Dedifferentiated amniotic fluid mesenchymal stem cell (primary cell): Measurements from ENCODE around the gene MRPL9.

Experiments
- DNase-seq: peaks from one replicate; pipeline ENCODE4 v3.0.0-alpha.2; 2016; ENCODE audit errors: extremely low spot score

Gene MRPL9

GRCh38 chr1:151762941-151763921, at the start of gene MRPL9:
MRPL9 (minus strand) TSS chr1:151763496; CDS start chr1:151763479, 17 bp downstream.
- DNase-seq = peak; percentile 62

- no peak for DNase-seq
These were observed 47.9 kb upstream of the MRPL9 start for GRCh38 chr1:151811181-151811580.

DNA sequence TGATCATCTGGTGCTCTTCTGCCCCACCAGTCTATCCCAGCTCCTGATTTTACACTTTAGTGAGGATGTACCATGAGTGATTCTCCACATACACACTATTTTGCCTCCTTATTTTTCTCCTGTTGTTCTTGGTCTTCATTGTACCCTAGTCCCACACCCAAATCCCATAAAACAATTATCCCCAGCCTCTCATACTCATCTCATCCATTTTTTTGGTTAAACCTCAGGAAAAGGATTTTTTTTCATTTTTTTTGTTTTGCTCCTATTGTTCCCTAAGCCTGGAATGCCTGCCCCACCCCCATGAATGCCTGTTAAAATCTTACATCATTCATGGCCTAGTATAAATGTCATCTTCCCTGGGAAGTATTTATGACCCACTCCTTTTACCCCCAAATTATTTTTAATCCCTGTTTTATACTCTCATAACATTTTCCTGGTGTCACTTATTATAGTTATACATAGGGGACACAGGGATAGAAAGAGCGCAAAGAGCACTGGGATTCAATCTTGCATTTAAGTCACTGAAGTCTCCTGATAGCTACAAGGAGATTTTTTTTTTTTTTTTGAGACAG, 46.8 kb upstream of the MRPL9 start:
- DNase-seq = no peak

DNA sequence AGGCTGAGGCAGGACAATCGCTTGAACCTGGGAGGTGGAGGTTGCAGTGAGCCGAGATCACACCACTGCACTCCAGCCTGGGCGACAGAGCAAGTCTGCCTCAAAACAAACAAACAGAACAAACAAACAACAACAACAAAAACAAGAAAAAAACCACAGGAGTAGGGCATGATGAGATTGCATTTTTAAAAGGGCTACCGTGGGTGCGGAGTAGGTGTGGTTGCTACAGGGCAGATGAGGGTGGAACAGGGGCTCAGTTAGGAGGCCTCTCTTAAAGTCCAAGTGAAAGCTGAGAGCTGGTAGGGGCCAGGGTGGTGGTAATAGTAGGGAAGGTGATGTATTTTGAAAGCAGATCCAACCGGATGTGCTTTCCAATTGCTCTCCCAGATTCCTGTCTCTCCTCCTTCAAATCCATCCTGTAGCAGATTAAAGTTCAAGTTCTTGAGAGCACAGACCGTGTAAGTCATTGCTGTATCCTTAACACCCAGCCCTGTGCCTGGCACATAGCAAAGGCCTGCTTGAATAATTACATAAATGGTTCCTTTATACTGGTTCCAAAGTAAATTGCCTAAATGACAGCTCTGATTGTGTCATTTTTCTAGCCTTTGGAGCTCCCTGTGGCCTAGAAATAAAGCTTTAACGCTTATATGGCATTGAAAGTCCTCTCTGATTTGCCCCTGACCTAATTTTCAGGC, 46.1 kb upstream of the MRPL9 start:
- DNase-seq = no peak

- no peak for DNase-seq
These were observed 44.5 kb upstream of the MRPL9 start for GRCh38 chr1:151807766-151808165.

DNA sequence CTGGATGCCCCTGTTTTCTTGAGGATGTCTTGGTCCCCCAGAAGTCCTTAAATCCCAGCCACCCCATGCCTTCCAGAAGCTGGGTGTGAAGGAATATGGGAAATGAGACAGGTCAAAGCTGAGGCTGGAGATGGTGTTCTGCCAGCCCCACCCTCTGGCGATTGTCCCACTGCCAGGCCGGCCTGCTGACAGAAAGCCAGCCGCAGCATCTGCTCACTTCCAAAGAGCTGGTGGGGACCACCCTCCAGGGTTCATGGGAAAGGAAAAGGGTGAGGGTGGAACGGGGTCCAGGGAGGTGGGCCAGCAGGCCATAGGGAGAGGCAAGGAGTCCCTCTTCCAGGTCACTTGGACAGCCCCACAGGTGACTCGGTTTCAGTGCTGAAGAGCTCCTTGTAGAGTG, 43.8 kb upstream of the MRPL9 start:
- DNase-seq = no peak

DNA sequence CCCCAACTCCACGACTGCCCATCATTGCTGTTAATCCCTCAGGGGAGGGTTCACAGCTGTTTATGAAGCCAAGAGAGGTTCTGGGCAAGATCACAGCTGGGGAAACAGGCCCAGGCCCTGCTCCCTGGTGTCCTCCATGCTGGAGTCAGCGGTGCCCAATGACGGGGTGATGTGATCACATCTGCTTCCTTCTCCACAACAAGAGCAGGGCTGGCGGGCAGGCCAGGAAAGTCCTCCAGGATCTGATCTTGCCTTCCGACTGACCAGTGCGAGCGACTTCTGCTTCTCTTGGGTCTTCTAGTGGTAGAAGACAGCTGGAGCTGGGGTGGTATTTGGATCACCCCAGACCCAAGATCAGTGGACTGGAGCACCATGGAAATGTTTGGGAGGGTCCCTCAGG, 42.9 kb upstream of the MRPL9 start:
- DNase-seq = no peak

DNA sequence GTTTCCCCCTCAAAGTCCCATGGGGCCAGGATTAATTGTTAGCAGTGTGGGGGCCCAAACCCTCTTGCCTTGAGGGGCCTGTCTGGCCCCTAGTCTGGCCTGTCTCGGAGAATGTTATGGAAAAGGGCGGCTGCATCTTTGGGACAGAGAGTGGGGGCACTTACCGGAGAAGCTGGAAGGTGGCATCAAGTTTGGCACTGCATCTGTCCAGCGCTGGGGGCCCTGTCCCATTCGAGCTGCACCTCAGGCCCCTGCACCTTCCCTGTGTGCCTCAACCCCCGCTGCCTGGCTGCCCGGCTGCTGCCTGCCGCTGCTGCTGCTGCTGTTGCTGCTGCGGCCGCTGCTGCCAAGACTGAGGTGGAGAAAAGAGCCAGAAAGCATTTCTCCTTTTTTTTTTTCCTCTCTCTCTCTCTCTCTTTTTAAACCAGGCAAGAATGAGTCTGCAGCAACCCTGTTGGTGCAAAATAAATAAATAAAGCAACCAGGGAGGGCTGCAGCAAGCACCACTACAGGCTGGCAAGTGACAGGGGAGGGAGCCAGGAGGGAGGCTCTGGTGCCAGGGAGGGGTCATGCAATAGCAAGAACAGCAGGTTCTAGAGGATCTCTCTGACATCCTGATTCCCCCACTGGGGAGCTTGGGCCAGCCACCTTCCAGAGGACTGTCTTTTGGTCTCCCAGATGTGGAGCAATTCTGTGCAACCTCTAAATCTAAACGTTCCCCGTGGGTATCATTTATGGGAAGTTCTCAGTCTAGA, 41.9 kb upstream of the MRPL9 start, which contains the start of gene LINGO4:
TSS of gene LINGO4 (minus strand) at position 354 of the 755 bp plus-strand sequence. CDS start 2,715 bp downstream, outside the sequence.
- DNase-seq = no peak

DNA sequence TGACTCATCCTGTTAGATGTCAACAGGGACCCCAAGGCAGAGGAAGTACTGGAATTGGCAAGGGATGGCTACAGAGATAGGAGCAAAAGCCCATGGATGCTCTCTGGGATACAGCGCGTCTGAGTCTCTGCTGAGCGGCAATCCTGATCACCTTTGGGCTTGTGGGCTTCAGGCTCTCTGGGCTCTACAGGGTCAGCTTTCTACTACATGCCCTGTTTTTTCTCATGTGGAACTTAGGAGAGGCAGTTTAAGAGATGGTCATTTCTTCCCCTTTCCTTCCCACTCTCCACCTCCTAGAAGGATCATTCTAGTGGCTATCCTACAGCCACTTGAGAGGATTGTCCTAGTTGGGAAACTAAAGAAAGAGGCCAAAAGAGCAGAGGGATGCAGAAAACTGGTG, 40.6 kb upstream of the MRPL9 start:
- DNase-seq = no peak

- DNase-seq = no peak
These were observed 39.9 kb upstream of the MRPL9 start for GRCh38 chr1:151803164-151803563.

- no peak for DNase-seq
These were observed 39.1 kb upstream of the MRPL9 start for GRCh38 chr1:151802372-151802771.

DNA sequence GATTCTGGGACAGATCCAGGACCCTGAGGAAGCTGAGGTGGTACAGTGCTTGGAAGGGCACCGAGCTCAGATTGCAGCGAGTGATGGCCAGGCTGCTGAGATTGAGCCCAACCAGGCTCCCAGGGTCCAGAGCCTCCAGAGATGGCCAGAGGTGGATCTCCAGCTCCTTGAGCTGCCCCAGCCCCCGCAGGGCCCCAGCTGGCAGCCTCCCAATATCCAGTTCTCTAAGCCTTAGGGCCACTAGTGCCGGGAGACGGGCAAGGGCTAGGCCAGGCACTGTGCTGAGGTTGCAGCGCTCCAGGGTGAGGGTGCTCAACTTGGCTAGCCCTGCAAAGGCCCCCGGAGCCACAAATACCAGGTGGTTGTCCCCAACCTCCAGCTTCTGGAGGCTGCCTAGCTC, 38.5 kb upstream of the MRPL9 start:
- no peak for DNase-seq

- DNase-seq = no peak
These were observed 38.1 kb upstream of the MRPL9 start for GRCh38 chr1:151801310-151801820.

- DNase-seq = no peak
These were observed 37.5 kb upstream of the MRPL9 start for GRCh38 chr1:151800830-151801229.

DNA sequence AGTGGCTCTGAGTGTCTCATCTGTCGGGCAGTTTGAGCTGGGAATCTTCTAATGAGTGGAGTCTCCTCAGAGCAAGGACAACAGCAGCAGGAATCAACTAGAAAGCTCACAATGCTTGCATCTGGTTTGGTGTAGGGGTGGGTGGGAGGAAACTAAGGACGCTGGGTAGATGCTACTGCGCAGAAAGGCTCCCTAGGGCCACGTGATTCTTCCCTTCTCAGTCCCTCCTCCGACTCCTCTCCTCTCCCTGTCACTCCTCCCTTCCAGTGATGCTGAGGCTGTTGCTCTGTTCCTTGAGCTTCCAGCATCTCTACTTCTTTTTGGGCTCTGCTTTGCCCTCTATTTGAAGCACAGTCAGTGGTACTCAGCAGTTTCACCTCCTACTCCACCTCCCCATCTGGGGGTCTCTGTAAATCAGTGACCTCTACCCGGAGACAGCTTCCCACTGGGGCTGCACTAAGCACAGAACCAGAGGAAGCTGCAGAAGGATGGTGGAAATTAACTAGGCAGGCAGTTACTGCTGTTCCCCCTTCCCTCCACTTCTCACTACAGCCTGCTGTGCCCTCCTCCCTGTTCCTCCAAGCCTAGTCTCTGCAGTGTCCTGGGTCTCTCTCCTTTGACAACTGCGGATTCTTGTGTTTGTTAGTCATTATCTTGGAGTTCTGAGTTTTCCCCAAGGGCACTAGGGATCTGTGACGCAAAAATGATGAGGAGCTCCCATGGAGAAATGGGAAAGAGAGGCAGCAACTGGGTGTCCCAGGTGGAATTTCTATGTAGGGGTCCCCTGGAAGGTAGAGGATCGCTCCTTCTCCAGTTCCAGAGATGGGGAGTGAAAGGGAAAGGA, 36.1 kb upstream of the MRPL9 start:
- no peak for DNase-seq

- DNase-seq = no peak
These were observed 35.3 kb upstream of the MRPL9 start for GRCh38 chr1:151798571-151798970.

DNA sequence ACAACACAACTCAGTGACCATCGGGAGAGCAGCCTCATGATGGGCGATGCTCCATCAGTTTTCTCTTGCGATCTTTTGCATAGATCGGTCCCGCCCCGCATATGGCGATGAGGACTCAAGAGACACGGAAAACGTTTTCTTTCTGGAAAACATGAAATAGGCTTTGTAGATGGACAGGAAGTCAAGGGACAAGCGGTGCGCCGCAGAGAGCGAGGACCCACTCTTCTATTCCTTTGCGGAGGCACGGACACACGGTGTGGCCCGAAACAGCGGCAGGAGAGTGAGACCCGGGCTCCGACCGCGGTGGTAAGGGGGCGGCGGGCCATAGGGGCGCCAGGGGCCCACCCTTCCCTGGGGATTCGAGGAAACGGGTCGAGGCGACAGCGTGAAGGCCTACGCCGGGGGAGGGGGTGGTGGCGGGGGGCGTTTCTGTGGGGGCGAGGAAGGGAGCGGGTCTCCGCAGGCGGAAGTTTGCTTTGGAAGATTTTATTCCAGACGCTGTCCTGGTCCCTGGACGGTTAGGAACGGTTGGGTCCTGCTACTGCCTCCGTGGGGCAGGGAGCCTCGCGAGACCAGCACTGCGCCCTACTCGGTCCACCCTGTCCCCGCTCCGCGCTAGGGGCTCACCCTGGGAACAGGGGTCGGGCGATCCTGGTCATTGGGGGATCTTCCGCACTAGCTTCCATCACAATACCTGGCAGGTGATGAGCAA, 27.8 kb upstream of the MRPL9 start:
- no peak for DNase-seq

DNA sequence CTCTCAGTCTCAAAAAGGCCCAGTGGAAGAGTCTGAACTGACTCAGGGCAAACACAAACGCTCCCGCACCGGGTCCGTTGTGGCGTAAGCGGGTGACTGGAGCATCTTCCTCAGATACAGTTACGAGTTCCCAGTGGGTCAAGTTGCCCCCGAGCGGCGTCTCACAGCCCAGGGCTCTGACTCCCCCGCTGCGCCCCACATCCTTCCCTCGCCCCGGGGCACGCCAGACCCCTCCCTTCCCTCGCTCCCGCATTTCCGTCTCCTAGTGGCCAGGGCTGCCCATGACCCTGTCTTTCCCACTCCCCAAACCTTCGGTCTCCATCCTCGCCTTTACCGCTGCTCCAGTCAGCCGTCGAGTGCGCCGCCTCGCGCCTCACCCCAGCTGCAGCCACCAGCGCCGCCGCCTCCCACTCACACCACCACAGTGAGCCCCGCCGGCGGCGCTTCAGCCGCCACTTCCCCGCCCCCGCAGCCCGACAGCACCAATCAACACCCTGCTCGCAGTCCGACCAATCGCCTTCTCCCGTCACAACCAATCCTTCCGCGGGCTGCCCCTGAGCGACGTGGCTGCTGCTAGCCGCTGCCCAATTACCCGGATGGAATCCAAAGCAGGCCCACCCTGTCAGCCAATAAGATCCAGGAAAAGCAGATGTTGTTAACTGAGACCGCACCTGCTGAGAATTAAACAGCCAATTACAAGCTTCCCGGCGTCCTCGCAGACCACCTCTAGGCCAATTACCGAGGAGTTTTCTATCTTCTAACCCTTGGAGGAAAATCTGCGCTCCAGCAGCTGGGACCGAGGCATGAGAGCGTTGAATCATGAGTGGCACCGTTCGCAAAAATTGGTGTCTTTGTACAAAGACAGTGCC, 27.0 kb upstream of the MRPL9 start, which contains the start of gene TDRKH:
TSS of gene TDRKH (minus strand) at position 430 of the 869 bp plus-strand sequence. CDS start 7,478 bp downstream, outside the sequence.
- DNase-seq = peak; percentile 99

GRCh38 chr1:151787689-151788088, 24.4 kb upstream of the MRPL9 start:
- no peak for DNase-seq
